Measurements from ENCODE around the gene RBM14.
A peak's percentile ranks its signal among the peaks of the same experiment; 100 is the strongest.
"Not testable (repeated sequence)": the region's sequence is repeated elsewhere in the genome, so short reads cannot be mapped to it uniquely, and the experiment has no call there.

The RBM14 gene, protein sequence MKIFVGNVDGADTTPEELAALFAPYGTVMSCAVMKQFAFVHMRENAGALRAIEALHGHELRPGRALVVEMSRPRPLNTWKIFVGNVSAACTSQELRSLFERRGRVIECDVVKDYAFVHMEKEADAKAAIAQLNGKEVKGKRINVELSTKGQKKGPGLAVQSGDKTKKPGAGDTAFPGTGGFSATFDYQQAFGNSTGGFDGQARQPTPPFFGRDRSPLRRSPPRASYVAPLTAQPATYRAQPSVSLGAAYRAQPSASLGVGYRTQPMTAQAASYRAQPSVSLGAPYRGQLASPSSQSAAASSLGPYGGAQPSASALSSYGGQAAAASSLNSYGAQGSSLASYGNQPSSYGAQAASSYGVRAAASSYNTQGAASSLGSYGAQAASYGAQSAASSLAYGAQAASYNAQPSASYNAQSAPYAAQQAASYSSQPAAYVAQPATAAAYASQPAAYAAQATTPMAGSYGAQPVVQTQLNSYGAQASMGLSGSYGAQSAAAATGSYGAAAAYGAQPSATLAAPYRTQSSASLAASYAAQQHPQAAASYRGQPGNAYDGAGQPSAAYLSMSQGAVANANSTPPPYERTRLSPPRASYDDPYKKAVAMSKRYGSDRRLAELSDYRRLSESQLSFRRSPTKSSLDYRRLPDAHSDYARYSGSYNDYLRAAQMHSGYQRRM

DNA sequence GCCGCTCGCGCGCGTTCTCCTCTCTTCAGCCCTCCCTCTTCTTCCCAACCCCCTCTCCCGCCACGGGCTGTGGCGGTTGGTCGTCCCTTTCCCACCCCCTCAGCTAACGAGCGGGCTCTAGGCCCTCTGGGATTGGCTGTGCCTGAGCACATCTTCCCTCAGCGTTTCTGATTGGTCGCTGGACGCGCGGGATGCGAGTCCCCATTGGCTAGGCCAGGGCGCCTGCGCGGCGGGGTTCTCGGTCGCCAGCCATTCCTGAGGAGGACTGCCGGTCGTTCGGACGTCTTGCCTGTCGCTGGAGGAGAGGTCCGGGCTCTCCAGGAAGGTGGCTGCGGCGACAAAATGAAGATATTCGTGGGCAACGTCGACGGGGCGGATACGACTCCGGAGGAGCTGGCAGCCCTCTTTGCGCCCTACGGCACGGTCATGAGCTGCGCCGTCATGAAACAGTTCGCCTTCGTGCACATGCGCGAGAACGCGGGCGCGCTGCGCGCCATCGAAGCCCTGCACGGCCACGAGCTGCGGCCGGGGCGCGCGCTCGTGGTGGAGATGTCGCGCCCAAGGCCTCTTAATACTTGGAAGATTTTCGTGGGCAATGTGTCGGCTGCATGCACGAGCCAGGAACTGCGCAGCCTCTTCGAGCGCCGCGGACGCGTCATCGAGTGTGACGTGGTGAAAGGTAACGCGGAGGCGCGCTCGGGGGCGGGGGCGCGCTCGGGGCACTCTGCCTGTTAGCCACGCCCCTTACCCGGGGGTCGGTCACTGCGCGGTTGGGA is at the start of gene RBM14:
RBM14 (plus strand) TSS at position 252 of the 776 bp plus-strand sequence; CDS start at position 343, 91 bp downstream.
- peak; percentile 98 for DNase-seq (ENCODE audit: low read depth)

DNA sequence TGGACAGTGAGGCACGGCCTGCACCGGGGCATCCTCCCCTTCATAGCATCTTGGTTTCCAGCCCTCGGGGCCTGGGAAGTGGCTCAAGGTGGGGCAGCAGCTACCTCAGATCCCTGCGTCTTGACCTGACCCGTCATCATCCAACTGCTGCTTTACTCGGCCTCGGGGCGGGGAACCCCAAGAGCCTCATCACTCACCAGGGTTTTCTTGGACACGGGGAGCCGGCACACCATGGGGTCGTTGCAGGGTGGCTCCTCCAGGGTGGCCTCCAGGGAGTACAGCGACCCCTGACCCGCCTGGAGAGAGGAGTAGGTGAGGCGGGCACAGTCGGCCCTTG is 48.7 kb upstream of the RBM14 start:
- DNase-seq (ENCODE audit: low read depth), result no peak

DNA sequence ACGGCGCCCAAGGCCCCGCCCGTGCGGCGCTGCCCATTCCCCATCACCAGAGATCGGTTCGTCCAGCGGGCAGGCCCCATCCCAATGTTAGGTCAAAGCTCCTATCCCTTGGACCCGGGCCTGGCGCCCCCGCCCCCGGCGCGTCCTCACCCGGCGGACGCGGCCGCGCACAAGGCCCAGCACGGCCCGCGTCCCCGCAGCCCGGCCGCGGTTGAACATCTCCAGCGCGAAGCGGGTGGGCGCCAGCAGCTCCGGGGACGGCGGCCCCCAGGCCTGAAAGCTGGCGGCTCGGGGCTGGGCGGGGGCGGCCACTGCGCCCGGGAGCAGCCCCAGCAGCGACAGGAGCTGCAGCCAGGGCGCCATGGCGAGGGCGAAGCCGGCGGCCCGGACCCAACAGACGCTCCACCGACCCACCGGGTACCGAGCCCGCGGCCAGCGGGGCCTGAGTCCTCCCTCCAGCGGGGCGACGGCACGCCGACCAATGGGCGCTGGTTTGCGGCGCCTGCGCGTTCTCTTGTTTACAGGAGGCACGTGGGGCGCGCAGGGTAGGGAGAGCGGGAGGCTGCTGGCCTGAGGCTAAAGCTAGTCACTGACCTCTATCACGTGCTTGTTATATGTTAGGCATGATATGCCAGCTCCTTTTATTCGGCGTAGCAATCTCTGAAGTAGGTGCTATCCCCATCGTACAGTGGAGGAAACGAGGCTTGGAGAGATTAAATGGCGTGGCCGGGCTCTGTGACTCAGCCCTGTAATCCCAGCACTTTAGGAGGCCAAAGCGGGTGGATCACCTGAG is 48.1 kb upstream of the RBM14 start, which contains the start of gene CTSF:
CTSF (minus strand) TSS at position 483 of the 793 bp plus-strand sequence; CDS start at position 363, 120 bp downstream.
- DNase-seq (ENCODE audit: low read depth), result peak; percentile 62

DNA sequence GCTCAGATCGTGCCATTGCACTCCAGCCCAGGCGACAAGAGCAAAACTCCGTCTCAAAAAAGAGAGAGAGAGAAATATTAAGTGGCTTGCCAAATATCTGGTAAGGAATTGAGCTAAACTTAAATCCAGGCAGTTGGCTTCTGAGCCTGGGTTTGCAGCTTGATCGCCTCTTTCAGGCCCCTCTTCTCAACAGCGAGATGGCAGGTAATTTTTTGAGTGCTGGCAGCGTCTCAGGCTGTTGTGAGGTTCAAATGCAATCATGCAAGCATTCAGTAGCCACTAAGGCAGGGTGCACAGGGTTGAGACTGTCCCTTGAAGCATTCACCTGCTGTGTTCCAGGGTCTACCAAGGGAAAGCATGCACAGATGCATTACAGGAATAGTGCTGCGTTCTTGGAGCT is 47.4 kb upstream of the RBM14 start:
- no peak for DNase-seq (ENCODE audit: low read depth)

DNA sequence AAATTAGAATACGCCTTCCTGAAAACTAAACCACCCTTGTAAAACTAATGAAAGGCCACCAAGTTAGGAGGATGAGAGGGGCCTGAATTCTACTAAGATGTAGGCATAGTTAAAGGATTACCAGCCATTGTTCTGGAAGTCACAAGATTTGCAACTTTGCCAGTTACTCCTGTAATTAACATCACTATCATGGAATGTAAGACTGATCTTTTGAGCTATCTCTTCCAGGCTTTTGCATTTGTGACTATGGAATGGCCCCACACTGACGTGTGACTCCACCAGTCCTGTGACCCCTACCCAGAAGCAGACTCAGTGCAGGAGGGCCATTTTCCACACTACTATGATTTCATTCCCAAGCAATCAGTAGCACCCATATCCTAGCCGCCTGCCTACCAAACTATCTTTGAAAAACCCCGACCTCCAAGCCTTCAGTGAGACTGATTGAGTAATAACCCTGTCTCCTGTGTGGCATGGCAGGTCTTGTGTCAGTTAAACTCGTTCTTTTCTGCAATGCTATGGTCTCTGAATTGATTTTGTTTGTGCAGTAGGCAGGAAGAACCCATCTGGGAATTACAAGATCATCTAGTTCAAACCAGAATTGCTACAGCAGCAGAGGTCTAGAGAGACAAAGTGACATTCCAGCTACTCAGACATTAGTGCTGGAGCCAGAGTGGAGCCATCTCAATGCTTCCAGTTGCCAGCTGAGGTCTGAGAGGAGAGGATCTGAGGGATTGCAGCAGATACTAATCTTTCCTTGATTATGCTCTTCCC is 46.2 kb upstream of the RBM14 start:
- DNase-seq (ENCODE audit: low read depth), result no peak

DNA sequence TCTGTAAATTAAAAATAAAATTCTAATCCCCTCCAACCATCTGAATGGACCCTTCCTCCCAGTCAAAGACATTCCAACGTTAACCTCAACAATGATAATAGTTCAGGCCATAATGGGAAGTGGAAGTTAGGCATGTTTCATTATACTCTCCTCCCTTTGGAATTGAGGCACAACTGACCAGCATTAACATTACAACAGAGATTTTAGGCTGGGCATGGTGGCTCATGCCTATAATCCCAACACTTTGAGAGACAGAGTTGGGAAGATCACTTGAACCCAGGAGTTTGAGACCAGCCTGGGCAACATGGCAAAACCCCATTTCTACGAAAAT is 45.6 kb upstream of the RBM14 start:
- no peak for DNase-seq (ENCODE audit: low read depth)

DNA sequence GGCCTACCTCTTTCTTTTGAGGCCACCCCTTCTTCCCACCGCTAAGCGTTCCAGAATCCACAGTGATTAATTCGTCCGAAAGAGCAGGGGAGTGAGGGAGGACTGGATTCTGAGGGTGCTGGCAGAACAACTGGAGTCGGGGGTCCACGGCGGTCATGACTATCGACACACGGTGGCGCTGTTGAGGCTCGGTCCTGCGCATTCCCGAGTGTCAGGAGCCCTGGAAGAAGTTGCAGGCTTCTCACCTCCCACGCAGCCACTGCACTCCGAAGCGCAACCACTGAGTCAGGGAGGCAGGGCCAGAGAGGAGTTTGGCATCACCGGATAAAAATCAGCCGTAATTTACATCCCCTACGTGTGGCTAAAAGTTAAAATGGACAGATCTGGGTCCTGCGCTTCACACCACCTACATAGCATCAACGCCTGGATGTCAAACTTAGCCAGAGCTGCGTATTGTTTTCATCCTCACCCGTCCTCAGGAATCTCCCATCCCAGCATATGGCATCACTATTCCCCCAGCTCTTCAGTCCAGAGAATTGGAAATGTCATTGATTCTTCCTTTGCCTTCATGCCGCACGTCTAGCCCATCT is 37.3 kb upstream of the RBM14 start:
- peak; percentile 53 for DNase-seq (ENCODE audit: low read depth)

DNA sequence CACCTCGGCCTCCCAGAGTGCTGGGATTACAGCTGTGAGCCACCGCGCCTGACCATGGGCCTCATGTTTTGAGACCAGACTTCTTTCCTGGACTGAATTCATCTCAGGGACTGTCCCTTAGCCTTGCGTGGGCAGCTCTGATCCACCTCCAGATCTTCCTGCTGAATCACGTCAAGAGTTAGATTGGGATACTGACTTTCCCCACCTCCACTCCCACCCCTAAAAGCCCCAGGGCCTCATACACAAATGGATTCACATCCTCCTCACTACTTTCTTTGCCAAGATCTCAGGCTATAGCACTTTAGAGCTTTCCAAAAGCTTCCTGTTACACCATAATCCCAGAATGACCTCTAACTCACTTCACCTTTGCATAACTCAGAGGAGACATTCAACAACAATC is 35.6 kb upstream of the RBM14 start:
- DNase-seq (ENCODE audit: low read depth), result no peak

DNA sequence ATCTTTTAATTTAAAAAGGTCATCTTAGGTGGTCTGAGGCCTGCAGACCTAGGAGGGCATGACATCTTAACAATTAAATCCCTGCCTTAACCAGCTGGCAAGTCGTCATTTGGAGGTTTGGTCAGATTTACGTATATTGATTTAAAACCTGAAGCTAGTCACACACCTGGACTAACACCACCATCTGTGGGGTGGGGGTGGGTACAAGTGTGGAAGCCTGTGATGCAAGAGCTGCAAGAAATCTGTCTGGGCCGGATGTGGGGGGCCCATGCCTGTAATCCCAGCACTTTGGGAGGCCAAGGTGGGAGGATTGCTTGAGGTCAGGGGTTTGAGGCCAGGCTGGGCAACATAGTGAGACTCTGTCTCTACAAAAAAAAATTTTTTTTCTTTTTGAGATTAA is 35.2 kb upstream of the RBM14 start:
- no peak for DNase-seq (ENCODE audit: low read depth)

DNA sequence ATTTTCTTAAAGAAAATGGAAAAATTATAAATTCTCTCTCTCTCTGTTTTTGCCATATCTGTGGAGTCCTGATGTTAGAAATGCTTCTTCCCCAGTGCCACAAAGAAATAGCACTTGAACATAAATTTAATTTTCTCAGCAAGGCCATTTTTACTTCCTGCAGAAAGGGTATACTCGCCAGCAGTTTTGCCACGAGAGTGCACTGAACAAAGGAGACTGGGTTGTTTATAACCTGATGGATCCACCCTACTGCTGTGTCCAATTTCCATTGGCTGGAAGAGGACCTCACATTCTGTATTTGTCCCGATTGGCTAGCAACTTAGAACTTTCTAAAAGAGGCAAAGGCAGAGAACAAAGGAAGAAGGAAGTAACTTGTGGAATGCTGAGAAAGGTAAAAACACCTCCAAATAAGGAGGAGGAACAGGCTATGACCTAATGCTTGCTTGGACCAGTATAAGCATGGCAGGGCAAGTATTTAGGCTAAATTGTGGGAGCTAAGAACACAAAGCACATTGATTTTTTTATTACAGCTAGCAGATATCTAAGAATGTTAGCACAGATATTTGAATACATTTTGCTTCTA is 33.8 kb upstream of the RBM14 start:
- DNase-seq (ENCODE audit: low read depth), result not testable (repeated sequence)

DNA sequence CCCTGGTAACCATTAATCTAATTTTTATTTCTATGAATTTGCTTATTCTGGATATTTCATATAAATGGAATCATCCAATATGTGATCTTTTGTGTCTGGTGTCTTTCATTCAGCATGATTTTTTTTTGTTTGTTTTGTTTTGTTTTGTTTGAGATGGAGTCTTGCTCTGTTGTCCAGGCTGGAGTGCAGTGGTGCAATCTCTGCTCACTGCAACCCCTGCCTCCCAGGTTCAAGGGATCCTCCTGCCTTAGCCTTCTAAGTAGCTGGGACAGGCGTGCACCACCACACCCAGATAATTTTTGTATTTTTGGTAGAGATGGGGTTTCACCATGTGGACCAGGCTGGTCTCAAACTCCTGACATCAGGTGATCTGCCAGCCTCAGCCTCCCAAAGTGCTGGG is 31.0 kb upstream of the RBM14 start:
- not testable (repeated sequence) for DNase-seq (ENCODE audit: low read depth)

DNA sequence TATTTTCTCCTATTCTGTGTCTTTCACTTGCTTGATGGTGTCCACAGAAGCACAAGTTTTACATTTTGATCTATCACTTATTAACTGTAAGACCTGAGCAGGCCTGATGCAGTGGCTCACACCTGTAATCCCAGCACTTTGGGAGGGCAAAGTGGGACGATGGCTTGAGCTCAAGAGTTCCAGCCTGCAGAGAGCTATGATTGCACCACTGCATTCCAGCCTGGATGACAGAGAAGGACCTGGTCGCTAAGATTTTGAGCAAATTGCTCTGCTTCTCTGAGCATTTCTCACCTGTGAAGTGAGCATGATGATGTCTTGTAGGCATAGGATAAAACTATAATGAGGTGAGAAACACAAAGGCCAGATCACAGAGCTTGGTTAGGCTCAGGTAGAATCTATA is 30.3 kb upstream of the RBM14 start:
- no peak for DNase-seq (ENCODE audit: low read depth)

DNA sequence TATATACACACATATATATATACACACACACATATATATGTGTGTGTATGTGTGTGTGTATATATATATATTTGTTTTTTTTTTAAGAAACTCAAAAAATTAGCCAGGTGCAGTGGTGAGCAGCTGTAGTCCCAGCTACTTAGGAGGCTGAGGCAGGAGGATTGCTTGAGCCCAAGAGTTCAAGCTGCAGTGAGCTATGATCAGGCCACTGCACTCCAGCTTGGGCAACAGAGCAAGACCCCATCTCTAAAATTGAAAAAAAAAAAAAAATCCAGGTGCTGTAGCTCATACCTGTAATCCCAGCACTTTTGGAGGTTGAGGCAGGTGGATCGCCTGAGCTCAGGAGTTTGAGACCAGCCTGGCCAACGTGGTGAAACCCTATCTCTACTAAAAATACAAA is 27.1 kb upstream of the RBM14 start:
- DNase-seq (ENCODE audit: low read depth), result not testable (repeated sequence)

DNA sequence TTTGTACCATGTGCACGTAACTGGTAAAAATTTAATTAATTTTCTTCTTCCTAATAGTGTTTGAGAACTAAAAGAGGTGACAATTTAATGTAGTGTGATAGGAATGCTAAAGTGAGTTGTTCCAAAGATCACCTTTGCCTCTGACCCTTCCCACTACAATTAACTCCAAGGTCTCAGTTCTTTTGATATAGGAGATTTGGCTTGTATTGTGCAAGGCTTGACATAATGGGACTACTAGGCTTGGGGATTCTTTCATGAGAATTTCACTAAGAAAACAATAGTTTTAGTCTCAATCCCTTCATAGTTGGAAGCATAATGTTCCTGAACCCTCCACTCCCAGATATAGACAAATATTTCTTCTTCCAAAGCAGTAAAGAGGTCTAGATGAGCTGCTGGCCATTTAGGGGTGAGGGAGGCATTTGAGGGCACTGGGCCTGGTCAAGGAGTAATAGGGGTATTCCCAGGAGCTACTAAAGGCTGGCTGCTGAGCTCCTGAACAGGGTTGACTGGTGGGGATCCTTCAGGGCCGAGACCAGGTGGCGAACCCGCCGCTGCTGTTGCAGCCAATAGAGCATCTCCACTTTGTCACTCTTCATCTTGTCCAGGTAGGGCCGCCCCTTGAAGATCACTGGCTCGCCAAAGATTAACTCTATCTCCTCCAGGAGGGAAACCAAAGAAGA is 26.3 kb upstream of the RBM14 start:
- DNase-seq (ENCODE audit: low read depth), result no peak

DNA sequence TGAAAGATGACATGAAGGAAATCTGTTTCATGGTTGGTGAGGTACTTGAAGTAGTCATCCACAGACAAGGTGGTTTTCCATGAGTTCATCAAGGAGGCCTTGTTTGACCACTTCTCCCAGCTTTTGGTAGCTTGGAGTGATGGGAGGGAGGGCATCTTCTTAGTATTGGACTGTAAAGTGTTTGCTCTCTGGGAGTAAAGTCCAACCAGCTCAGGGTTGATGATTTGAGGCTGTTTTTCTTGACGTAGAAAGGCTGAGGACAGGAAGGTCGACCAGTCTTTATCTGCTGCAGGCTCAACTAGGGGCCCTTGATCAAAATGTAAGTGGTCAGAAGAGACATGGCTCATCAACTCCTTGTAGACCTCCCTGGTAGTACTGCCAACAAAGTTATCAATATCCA is 25.3 kb upstream of the RBM14 start:
- no peak for DNase-seq (ENCODE audit: low read depth)

DNA sequence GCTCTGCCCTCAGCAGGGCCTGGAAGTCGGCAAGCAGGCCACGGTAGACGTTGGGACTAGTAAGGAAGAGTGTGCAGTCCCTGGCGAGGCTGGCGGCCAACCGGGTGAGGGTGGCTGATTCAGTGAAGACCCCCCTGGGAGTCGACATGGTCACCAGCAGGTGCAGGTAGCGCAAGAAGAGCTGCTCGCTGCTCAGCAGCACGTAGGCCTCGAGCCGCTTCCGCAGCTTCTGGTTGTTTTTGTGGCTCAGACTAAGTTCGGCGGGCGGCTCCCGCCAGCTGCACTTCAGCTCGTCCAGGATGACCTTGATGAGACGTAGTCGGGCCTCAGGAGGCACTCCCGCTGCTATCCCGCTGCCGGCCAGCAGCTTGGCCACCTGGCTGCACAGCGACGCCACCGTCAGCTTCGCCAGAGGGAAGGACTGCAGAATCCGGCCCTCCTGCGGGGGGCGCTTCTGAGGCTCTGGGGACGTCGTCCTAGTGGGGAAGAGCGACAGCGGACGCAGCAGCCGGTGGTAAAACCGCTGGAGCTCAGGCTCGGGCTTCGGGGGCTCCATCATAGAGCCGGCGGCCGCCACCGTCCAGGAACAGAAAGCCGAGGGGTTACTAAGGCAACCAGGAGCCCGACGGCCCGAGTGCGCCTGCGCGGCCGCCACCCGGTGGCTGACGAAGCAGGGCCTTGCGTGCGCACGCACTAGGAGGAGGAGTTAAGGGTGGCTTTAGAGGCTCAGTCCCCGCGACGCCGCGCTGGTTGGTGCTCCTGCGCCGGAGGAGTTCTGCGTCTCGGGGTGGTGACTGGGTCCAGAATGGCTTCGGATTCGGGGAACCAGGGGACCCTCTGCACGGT is 23.8 kb upstream of the RBM14 start, which contains the start of the genes CCDC87 and CCS:
CCDC87 (minus strand) TSS at position 607 of the 846 bp plus-strand sequence; CDS start at position 559, 48 bp downstream.
CCS (plus strand) TSS at position 729 of the 846 bp plus-strand sequence; CDS start at position 806, 77 bp downstream.
- peak; percentile 98 for DNase-seq (ENCODE audit: low read depth)

DNA sequence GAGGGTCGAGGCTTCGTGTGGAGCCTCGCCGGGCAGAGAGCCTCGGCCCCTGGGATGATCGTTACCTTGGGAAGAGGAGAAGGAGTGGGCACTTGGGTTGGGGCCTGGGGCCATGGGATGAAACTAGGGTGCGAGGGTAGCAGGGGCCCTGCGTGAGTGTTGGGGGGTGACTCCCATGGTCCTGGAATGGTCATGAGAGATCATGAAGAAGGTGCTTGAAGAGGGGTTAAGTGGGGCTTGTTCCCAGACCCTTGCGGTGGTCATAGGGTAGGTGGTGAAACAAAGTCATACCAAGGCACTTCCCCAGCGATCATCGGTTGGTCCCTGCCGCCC is 23.2 kb upstream of the RBM14 start:
- no peak for DNase-seq (ENCODE audit: low read depth)

DNA sequence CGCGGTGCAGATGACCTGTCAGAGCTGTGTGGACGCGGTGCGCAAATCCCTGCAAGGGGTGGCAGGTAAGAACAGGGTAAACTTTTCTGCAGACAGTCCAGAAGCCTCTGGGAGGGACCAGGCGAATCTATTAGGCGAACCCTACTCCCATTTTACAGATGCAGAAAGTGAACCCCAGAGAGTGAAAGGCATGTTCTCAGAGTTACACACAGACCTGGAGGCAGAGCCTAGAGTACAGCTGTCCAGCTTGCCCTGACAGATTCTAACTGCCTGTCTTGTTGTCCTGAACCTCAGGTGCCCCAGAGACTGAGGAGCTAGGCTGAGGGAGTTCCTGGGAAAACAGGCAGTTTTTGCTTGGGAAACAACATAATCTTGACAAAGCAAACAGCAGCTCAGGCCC is 22.8 kb upstream of the RBM14 start:
- no peak for DNase-seq (ENCODE audit: low read depth)

All from activated T-helper 1 cell treated with Interleukin-2 at 50 U/mL for 16 hours (primary cell).